ENCODE measurements around the gene ASCL5.

GRCh38 chr1:201090541-201090940 is 36.4 kb downstream of the ASCL5 start:
- TF ChIP-seq, protein P1, sequence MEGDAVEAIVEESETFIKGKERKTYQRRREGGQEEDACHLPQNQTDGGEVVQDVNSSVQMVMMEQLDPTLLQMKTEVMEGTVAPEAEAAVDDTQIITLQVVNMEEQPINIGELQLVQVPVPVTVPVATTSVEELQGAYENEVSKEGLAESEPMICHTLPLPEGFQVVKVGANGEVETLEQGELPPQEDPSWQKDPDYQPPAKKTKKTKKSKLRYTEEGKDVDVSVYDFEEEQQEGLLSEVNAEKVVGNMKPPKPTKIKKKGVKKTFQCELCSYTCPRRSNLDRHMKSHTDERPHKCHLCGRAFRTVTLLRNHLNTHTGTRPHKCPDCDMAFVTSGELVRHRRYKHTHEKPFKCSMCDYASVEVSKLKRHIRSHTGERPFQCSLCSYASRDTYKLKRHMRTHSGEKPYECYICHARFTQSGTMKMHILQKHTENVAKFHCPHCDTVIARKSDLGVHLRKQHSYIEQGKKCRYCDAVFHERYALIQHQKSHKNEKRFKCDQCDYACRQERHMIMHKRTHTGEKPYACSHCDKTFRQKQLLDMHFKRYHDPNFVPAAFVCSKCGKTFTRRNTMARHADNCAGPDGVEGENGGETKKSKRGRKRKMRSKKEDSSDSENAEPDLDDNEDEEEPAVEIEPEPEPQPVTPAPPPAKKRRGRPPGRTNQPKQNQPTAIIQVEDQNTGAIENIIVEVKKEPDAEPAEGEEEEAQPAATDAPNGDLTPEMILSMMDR (conservative IDR thresholded peaks at IDR 0.05 in 1 of 2, IDR thresholded peaks at IDR 0.05 in 1 of 2; ENCODE audit: low read depth in 1 of 2, low read length in 2 of 2) = no peak
- no peak for TF ChIP-seq EZH2 (IDR thresholded peaks at IDR 0.05; ENCODE audit: low read length, missing control alignments)

All from fibroblast of lung (primary cell).